GM21367 (cell line): ENCODE data around the gene THADA.
"Not testable (repeated sequence)": the region's sequence is repeated elsewhere in the genome, so short reads cannot be mapped to it uniquely, and the experiment has no call there.

ENCODE experiments used
- ATAC-seq: cut with Tn5 transposase; IDR thresholded peaks from one replicate; pipeline ENCODE4 v1.9.1; 2021; ENCODE audit not compliant: unreplicated experiment

The THADA gene

DNA sequence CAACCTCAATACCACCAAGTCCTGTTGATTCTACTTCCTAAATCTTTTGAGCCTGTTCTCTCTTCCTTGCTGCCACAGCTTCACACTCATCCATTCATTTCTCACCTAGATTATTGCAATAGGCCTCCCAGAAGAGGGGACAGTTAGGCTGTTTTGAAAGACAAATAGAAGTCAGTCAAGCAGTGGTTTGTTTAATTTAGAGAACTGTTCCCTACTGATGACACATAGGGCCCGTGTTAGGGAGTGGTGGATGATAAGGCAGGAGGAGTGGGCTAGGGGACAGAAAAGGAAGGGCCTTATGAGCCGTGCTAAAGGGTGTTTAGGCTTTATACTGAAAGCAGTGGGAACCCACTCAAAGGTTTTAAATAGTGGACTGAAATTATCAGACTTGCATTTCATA lies 309.9 kb downstream of the THADA start:
- no peak for ATAC-seq

- ATAC-seq, result no peak
Observed at GRCh38 chr2:43284967-43285366, 310.9 kb downstream of the THADA start.

DNA sequence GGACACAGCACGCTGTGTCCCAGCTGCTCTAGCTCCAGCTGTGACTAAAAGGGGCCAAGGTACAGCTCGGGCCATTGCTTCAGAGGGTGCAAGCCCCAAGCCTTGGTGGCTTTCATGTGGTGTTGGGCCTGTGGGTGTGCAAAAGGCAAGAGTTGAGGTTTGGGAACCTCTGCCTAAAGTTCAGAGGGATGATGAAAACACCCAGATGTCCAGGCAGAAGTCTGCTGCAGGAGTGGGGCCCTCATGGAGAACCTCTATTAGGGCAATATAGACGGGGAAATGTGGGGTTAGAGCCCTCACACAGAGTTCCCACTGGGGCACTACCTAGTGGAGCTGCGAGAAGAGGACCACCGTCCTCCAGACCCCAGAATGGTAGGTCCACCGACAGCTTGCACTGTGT lies 311.5 kb downstream of the THADA start:
- ATAC-seq, result not testable (repeated sequence)

- no peak for ATAC-seq
Observed at GRCh38 chr2:43280994-43281393, 314.8 kb downstream of the THADA start.

DNA sequence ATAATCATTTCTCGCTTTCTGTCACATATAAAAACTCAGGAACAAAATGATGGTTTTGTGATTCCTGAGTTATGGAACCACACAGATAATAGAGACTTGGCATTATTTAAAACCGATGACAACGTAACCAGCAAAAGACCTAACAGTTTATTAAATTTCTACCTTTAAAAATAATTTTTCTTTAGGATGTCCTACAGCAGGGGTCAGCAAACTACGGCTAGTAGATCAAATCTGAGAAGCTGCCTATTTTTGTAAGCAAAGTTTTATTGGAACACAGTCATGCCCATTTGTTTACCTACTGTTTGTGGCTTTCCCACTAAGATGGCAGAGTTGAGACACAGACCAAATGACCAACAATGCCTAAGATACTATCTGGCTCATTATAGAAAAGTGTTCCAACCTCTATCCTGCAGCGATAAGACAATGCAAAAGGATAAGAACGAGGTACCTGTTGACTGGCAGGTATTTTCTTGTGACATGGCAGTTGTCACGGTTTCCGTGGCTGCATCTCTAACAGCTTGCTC lies 316.5 kb downstream of the THADA start:
- no peak for ATAC-seq

DNA sequence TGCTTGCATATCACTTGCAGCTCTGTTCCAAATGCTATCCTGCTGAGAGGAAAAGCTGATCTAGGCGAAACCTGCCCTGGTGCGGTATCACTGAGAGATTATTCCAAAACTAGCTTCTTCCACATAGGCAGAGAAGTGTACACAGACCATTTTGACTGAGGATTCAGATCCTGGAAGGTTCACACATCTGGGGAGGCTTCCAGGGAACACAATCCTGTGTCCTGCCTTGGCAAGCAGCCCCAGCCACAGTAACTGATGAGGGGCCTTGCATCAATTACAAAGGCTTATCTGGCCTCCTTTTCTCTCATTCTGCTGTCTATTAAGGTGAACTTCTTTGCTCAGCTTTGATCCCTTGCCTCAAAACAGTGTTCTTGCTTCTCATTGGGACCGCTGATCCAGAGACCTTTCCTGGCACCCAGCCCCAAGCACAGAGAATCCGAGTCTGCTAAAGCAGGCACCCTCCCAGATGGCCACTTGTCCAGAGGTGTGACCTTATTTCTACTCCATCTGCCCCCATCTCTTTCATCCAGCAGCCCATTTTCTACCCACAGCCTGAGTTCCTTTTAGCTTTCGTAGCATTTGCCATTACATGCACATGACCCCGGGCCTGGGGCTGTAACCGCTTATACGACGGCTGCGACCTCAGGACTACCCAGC lies 317.1 kb downstream of the THADA start:
- no peak for ATAC-seq

GRCh38 chr2:43276962-43277391 lies 318.9 kb downstream of the THADA start:
- ATAC-seq, result no peak

- ATAC-seq, result no peak
Observed at GRCh38 chr2:43276266-43276941, 319.4 kb downstream of the THADA start.

DNA sequence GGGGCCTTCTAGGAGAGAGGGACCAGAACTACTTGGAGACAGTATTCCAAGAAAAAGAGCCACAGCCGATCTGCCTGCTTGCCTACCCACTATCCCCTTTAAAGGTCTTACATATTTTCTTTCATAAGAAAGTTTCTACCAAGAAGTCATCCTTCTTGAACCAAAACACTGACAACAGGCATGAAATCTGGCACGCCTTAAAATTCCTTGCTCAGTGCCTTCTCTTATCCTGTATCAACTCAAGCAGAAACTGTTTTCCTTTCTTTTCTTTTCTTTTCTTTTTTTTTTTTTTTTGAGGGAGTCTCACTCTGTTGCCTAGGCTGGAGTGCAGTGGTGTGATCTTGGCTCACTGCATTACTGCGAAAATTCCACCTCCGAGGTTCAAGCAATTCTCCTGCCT lies 321.1 kb downstream of the THADA start:
- no peak for ATAC-seq

DNA sequence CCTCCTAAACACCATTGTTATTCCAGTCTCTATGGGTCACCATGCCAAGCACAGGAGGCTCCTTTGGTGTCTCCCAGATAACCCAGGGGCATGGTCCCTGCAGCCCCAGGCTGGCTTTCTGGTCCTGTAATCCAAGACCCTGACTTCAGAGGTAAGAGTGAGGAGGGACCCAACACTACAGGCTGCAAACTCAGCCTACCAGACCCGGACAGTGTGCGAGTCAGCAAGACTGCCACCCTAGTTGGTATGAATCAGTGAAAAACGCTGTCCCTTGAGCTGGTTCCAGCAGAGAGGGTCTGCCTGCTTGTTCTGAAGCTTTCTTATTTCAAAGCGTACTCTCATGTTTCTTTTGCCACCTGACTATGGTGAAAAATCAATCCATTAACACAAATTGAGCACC lies 321.8 kb downstream of the THADA start:
- no peak for ATAC-seq

DNA sequence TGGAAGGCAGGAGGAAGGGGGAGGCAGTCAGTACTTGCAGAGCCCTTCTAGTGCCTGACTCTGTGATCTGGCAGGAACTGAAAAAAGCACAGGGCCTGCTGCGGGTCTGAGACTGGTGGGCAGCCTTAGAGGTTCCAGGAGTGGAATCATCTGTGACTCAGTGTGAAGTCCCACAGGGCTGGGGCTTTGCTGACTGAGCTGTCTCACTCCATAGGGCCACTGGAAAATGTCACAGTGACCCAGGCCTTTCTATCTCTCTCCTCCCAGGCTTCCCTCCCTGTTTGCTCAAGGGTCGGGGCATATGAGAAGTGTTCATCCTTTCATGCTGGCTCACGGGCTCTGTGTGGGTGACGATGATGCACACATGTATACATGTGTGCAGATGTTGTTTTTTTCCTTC lies 322.3 kb downstream of the THADA start:
- ATAC-seq, result no peak

GRCh38 chr2:43270930-43271615 lies 324.8 kb downstream of the THADA start:
- ATAC-seq, result no peak

GRCh38 chr2:43270461-43270860 lies 325.4 kb downstream of the THADA start:
- ATAC-seq, result no peak

DNA sequence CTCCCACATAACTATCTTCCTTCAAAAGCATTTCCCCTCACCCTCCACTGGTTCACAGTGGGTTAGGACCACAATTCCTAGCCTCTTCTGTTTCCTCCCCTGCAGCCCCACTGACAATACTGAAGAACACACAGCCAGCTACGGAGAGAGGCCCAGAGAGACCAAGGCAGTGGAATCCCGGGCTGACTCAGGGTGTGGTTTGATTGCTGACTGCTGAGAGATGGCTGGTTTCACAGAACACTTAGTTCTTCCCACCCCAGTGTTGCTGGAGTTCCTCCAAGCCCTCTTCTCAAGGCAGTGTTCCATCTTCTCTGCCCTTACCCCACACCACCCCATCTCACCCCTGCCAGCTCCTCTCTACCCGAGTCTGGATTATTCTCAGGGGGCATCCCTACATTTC lies 326.1 kb downstream of the THADA start:
- ATAC-seq, result no peak

DNA sequence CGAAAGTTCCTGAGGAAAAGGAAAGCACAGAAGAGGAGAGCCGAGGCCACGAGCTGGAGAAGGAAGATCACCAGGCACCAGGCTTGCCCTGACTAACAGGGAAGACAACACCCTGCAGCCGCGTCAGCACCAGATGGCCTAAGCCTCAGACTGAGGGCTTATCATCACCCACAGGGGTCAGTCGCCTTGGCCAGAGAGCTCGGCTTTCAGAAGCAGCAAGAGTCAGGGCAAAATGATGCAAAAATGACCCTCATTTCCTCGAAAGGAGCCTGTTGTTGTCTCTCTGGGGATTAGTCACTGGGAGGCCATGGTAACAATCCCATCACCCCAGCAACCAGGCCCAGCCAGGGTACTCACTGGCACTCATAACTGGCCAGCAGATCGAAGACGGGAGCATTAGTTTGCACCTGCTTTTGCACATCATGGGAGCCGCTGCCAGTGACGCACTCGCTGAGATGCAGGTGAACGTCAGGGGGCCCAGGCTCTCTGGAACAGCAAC lies 326.7 kb downstream of the THADA start:
- ATAC-seq, result no peak

GRCh38 chr2:43268066-43268953 lies 327.5 kb downstream of the THADA start:
- ATAC-seq, result no peak

GRCh38 chr2:43267381-43267780 lies 328.5 kb downstream of the THADA start:
- no peak for ATAC-seq

GRCh38 chr2:43266711-43267111 lies 329.1 kb downstream of the THADA start:
- ATAC-seq, result no peak

GRCh38 chr2:43265421-43265820 lies 330.4 kb downstream of the THADA start:
- ATAC-seq, result no peak

DNA sequence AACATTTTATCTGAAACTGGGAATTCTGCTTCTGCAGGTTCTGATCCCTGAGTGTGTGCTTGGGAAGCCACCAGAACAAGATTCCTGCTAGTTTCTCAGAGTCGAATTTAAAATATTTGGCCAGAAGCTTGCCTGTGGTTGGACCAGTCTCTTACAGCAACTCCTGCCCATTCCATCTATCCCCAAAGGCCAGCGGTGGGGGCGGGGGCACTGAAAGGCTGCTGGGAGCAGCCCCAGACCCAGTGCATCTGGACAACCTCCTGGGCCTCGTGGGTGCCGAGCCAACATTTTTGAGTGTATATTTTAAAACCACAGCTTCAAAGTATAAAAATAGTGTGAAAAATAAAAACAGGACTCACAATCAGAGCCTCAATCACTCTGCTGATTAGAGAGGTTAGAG lies 330.8 kb downstream of the THADA start:
- no peak for ATAC-seq

- ATAC-seq, result no peak
Observed at GRCh38 chr2:43262951-43263350, 332.9 kb downstream of the THADA start.
